Activated CD4-positive, alpha-beta T cell treated with anti-CD3 and anti-CD28 coated beads, Interleukin-2, amount 10 ng/mL, durations not matched to agents 7 days and 5 days (primary cell): ENCODE measurements around the gene NTN1. TPM values are rescaled to one million over a fixed set of nuclear protein-coding genes. Genes with fewer than 3 reads are reported as not detected.

Experiments used
- CTCF ChIA-PET: fragments of 350-600 bp; sonication (Branson Sonifier 250); formaldehyde crosslinking; loops from one replicate; lab custom pipeline; 2021; ENCODE audit warnings: antibody characterized with exemption; lab: Charles Lee
- POLR2A ChIA-PET: fragments of 350-600 bp; sonication (Branson Sonifier 250); formaldehyde crosslinking; loops from one replicate; lab custom pipeline; 2021; ENCODE audit warnings: antibody characterized with exemption; lab: Charles Lee
- DNase-seq: peaks from one replicate; pipeline ENCODE4 v3.0.0-alpha.2; 2020
- H3K27ac Mint-ChIP-seq: one replicate; pipeline ENCODE4 v1.8.0; 2021; ENCODE audit warnings: mild to moderate bottlenecking, moderate library complexity, mixed read lengths
- H3K27me3 Mint-ChIP-seq: one replicate; pipeline ENCODE4 v1.8.0; 2021; ENCODE audit warnings: mixed read lengths
- H3K36me3 Mint-ChIP-seq: one replicate; pipeline ENCODE4 v1.8.0; 2021; ENCODE audit warnings: low read depth, mixed read lengths
- H3K4me1 Mint-ChIP-seq: one replicate; pipeline ENCODE4 v1.8.0; 2021; ENCODE audit warnings: mixed read lengths
- H3K4me3 Mint-ChIP-seq: one replicate; pipeline ENCODE4 v1.8.0; 2021; ENCODE audit warnings: mild to moderate bottlenecking, moderate library complexity, mixed read lengths
- H3K9me3 Mint-ChIP-seq: one replicate; pipeline ENCODE4 v1.8.0; 2021; ENCODE audit warnings: mixed read lengths
- total RNA-seq, 2 experiments: library from RNA; stranded (reverse); gene quantifications; one replicate each; pipeline ENCODE4 v1.2.3, GENCODE V29; 2021

The NTN1 gene
- total RNA-seq, 2 experiments from 2014 or later, result 0.02 to 0.10 TPM

DNA sequence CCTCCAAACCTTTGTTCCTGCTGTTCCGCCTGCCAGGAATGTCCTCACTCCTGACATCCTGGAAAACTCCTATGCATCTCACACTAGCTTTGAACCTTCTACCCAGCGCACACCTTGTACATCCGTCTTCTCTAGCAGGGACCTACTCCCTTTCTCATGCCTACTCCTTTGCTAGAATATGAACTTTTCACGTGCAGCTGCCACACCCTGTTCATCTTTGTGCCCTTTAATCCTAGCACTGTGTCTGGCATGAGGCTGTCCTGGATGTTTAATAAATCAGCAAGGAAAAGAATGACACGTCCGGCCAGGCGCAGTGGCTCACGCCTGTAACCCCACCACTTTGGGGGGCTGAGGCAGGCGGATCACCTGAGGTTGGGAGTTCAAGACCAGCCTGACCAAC lies 111.0 kb downstream of the NTN1 start:
- Mint-ChIP-seq H3K27me3 (no peaks in the 10 kb centered on the region), H3K4me1 (no peaks in the 10 kb centered on the region), H3K4me3 (no peak overlapping the region), H3K9me3 (no peaks in the 10 kb centered on the region), H3K36me3 (no peaks in the 10 kb centered on the region), H3K27ac (no peak overlapping the region)
- POLR2A ChIA-PET, result no interaction called here
- CTCF ChIA-PET, result no interaction called here
- DNase-seq, result no peak

DNA sequence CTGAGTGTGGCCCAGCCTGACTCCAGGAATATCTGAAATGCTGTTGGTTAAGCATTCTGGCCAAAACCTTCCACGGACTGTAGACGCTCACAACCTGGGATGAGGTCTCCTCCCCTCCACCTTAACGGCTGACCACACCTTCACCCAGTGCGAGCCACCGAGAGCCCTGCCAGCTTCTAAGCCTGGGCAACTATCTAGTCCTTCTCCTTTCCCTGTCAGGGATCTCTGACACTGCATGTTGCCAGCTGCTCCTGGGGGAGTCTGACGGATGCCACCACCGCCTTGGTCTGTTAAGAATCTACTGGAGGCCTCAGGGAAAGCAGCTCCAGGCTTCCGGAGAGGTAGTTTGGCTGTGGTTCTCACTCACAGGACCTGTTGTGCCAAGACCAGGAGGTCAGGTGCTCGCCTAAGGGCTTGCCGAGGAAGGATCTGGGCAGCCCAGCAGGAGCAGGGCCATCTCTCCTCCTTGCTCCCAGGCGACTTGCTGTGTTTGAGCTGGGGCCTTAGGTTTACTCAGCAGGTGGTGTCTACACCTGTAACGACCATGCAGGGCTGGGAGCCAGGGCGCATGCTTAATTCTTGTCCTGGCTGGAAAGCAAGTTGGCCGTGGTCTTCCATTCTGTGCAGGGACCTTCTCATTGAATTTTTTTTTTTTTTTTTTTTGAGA lies 111.8 kb downstream of the NTN1 start:
- no peak overlapping the region for H3K27ac Mint-ChIP-seq

DNA sequence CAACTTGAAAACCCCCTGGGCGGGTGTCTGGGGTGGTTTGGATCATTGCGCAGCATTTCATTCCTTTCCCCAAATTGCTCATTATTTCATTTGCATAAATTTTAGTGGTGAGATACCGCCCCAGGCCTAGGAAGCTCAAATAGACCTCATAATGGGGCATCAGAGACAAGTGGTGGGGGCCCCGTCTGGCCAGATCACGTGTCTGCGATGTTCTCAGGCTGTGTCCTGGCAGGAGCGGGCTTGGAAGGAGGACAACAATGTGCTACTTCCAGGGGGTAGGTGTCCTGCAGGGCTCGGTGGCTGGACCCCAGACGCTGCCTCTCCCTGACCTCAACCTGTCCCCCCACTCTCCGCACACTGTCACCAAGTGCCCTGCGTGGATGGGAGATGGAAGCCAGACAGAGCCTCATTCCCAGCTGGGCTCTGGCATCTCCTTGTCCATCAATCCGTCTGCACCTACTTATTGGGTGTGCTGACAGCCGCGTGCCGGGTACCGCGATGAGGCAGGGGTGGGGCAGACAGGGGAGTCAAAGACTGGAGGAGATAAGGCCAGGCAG lies 116.9 kb downstream of the NTN1 start:
- no peaks in the 10 kb centered on the region for H3K4me1 Mint-ChIP-seq
- POLR2A ChIA-PET, result no interaction called here
- no peaks in the 10 kb centered on the region for H3K9me3 Mint-ChIP-seq
- no peak overlapping the region for H3K27ac Mint-ChIP-seq
- DNase-seq, result no peak
- H3K27me3 Mint-ChIP-seq, result no peaks in the 10 kb centered on the region
- H3K4me3 Mint-ChIP-seq, result no peak overlapping the region
- no peaks in the 10 kb centered on the region for H3K36me3 Mint-ChIP-seq
- CTCF ChIA-PET, result no interaction called here

More for the DNA sequence above, 111.8 kb downstream of the NTN1 start:
- POLR2A ChIA-PET, result no interaction called here
- Mint-ChIP-seq H3K27me3 (no peaks in the 10 kb centered on the region), H3K4me1 (no peaks in the 10 kb centered on the region), H3K36me3 (no peaks in the 10 kb centered on the region), H3K4me3 (no peak overlapping the region), H3K9me3 (no peaks in the 10 kb centered on the region)
- no peak for DNase-seq
- CTCF ChIA-PET, result interaction anchor here (0.6 kb wide), 1 partner anchor 19 kb away, joined by 6 read pairs; no protein-coding TSS in a partner anchor

DNA sequence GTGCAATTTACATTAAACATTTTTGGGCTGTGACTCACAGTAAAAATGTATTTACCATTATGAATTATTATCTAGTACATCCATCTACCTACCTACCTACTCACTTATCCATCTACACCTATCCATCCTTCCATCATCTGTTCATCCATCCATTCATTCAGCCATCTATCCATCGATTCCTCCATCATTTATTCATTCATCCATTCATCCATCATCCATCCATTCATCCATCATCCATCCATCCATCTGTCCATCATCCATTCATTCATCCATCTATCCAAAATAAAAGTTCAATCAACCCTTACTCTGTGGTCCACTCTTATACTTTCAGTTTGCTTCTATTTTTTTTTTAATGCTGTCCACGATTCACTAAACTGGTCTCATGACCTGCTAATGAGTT lies 118.4 kb downstream of the NTN1 start:
- no peak overlapping the region for H3K4me3 Mint-ChIP-seq
- H3K27me3 Mint-ChIP-seq, result no peaks in the 10 kb centered on the region
- ChIA-PET POLR2A (no interaction called here), CTCF (no interaction called here)
- no peak overlapping the region for H3K27ac Mint-ChIP-seq
- H3K9me3 Mint-ChIP-seq, result no peaks in the 10 kb centered on the region
- H3K36me3 Mint-ChIP-seq, result no peaks in the 10 kb centered on the region
- no peak for DNase-seq
- no peaks in the 10 kb centered on the region for H3K4me1 Mint-ChIP-seq

DNA sequence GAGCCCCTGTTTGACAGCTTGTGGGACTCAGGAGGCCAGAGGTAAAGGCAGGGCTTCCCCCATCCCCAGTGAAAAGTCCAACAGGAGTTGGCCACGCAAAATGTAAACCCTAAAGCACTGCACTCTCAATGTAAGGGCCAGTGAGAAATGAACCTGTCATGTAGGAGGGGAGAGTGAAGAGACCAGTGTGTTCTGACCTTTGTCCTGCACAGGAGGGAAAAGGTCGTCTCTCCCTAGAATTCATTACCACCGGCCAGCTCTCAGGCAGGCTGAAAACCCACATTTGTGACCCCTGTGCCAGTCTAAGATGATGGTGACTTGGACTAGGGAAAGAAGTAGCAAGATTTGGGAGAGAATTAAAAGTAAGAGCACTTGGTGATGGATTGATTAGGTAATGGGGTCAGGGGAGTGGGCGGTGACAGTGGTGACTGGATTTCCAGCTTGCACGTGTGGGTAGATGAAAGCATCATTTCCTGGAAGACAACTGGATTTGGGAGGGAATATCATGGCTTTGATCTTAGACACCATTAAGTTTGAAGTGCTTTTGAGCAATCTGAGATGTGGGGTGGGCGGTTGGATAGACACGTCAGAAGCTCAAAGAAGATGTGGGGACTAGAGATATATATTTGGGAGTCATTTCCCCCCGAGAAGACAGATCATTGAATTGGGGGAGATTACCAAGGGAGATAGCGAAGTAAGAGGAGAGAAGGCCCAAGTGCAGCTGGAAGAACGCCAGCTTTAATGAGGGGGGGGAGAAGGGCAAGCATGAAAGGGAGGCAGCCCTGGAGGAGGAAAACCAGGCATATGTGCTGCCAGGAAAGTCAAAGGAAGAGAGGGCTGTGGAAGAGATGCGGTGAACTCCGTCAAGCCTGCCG lies 119.5 kb downstream of the NTN1 start:
- CTCF ChIA-PET, result no interaction called here
- Mint-ChIP-seq H3K4me1 (no peaks in the 10 kb centered on the region), H3K27me3 (no peaks in the 10 kb centered on the region), H3K4me3 (no peak overlapping the region), H3K36me3 (no peaks in the 10 kb centered on the region), H3K9me3 (no peaks in the 10 kb centered on the region), H3K27ac (no peak overlapping the region)
- no peak for DNase-seq
- POLR2A ChIA-PET, result no interaction called here

DNA sequence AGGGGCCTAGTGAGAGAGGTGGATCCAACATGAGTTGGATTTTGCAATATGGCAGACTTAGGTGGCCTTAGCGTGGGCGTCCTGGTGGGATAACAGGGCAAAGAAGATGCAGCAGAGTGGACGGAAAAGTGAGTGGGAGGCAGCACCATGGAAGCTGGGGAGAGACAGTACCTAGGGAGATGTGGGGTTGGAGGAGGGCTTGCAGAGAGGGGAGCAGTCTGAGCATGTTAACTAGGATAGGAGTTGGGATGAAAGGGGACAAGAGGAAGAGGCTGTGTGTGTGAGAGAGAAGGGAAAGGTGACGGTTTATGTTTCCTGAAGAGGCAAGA lies 120.1 kb downstream of the NTN1 start:
- H3K4me1 Mint-ChIP-seq, result no peaks in the 10 kb centered on the region
- ChIA-PET POLR2A (no interaction called here), CTCF (no interaction called here)
- no peaks in the 10 kb centered on the region for H3K27me3 Mint-ChIP-seq
- no peak overlapping the region for H3K27ac Mint-ChIP-seq
- DNase-seq, result no peak
- no peak overlapping the region for H3K4me3 Mint-ChIP-seq
- no peaks in the 10 kb centered on the region for H3K9me3 Mint-ChIP-seq
- H3K36me3 Mint-ChIP-seq, result no peaks in the 10 kb centered on the region

DNA sequence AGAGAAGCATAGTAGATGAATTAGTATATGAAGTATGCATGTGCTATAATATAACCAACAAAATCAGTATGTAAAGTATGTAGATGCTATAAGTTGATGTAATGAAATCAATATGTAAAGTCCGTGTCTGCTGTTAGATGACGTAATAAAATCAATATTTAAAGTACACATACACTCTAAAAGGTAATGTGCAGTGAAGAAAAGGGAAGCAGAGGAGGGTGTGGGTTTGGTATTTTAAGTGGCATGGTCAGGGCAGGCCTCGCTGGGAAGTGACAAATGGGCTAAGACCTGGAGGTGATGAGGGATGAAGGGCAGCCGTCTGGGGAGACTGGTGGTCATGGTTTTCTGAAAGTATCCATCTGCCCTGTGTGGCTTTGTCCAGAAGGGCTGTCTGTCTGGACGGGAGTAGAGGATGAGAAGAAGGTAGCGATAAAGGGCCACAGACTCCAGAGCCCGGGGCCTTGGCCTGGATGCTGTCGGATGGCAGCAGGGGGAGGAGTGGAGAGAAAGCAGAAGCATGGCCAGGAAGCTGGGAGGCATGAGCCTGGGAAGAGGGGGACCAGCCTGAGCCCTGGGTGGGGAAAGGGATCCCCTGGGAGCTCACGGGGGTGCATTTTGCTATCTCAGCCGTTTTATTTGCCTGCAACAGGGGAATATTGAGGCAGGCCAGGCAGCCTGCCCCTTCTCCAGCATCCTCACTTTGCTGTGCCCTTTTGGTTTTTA lies 121.6 kb downstream of the NTN1 start:
- Mint-ChIP-seq H3K9me3 (no peaks in the 10 kb centered on the region), H3K27ac (no peak overlapping the region), H3K27me3 (no peaks in the 10 kb centered on the region), H3K4me3 (no peak overlapping the region), H3K36me3 (no peaks in the 10 kb centered on the region), H3K4me1 (no peaks in the 10 kb centered on the region)
- ChIA-PET POLR2A (no interaction called here), CTCF (interaction anchor here (0.6 kb wide), 1 partner anchor 389 kb away, joined by 3 read pairs; no protein-coding TSS in a partner anchor)
- no peak for DNase-seq

DNA sequence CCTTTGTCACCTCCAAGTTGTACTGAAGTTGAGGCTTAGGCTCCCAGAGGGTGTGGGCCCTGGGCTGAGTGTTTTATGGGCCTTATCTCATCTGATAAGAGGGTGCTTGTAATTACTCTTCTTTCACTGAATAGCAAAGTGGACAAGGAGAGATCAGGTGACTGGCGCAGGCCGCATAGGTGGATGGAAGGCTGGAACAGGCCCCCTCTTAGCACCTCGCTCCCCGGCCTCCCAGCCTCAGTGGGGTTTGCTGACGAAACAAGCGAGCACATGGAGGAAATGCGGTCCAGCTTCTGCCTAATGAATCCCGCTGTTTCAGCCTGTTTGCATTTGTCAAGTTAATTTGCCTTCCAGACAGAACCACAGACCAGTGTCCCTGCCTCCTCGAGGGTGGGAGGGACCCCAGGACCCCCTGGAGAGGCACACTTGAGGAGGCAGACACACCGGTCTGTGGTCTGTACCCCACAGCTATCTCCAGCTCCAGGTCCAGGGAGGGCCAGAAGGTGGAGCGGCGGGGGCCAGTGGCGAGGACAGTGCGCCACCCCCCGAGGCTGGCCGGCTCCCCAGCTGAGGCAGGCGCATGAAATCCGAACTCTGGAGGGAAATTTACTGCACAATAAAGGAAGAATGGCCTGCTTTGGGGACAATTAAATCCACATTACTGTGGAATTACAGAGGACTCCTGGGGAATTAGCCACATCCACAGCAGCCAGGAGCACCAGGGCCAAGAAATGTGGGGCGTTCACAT lies 123.4 kb downstream of the NTN1 start:
- ChIA-PET POLR2A (no interaction called here), CTCF (no interaction called here)
- DNase-seq, result no peak
- Mint-ChIP-seq H3K4me3 (no peak overlapping the region), H3K27ac (no peak overlapping the region), H3K4me1 (no peaks in the 10 kb centered on the region), H3K36me3 (no peaks in the 10 kb centered on the region), H3K27me3 (no peaks in the 10 kb centered on the region), H3K9me3 (no peaks in the 10 kb centered on the region)

DNA sequence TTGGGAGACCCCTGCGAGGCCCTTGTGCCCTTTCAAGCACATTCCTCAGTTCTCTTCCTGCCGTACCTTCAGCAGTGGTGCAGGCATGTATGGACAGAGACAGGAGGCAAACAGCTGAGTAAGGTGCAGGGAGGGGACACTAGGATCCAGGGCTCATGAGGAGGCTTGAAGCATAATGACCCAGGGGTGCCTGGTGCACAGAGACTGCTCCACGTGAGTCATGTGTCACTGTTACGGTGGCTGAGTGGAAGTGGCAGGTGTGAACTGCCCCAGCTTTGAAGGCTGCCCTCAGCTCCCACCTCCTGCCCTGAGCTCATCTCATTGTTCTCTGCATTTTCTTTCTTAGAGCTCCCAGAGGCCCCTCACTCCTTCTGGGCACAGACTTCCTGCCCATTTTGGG lies 124.8 kb downstream of the NTN1 start:
- CTCF ChIA-PET, result interaction anchor here (0.8 kb wide), 1 partner anchor 10 kb away, joined by 3 read pairs; no protein-coding TSS in a partner anchor
- Mint-ChIP-seq H3K36me3 (no peaks in the 10 kb centered on the region), H3K27ac (no peak overlapping the region), H3K4me1 (no peaks in the 10 kb centered on the region), H3K4me3 (no peak overlapping the region), H3K27me3 (peaks cover 2% of the 10 kb centered on the region), H3K9me3 (no peaks in the 10 kb centered on the region)
- no peak for DNase-seq
- POLR2A ChIA-PET, result no interaction called here

DNA sequence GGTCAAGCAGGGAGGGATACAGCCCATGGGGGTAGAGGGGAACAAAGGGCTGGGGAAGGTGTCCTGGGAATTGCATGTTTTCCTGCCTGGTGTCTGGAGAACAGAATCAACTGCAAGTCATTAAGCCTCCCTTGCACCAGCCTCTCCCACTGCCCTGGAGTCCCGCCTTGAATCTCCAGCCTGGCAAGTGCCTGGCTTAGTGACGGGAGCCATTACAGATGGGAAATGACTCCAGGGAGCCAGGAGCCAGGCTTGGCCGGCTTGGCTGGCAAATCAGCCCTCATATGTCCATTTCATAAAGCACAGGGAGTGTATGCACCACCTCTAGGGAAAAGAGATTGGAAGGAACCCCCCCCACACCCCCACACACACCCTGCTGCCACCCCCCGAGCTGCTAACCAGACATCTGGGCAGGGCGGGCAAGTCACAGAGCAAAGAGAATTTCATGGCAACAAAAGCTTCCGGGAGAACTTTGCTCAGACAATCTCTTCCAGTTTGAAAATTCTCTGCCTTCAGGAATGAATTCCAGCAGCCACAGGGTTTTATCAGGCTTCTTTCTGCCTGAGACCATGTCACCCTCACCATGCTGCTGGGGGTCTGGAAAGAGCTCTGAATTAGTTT lies 127.7 kb downstream of the NTN1 start:
- Mint-ChIP-seq H3K27ac (no peak overlapping the region), H3K4me1 (no peaks in the 10 kb centered on the region), H3K36me3 (no peaks in the 10 kb centered on the region), H3K27me3 (peaks cover 2% of the 10 kb centered on the region), H3K9me3 (no peaks in the 10 kb centered on the region), H3K4me3 (no peak overlapping the region)
- CTCF ChIA-PET, result interaction anchor here (0.6 kb wide), 2 partner anchors 86 to 121 kb away, joined by 3 read pairs; no protein-coding TSS in a partner anchor
- POLR2A ChIA-PET, result no interaction called here
- no peak for DNase-seq

DNA sequence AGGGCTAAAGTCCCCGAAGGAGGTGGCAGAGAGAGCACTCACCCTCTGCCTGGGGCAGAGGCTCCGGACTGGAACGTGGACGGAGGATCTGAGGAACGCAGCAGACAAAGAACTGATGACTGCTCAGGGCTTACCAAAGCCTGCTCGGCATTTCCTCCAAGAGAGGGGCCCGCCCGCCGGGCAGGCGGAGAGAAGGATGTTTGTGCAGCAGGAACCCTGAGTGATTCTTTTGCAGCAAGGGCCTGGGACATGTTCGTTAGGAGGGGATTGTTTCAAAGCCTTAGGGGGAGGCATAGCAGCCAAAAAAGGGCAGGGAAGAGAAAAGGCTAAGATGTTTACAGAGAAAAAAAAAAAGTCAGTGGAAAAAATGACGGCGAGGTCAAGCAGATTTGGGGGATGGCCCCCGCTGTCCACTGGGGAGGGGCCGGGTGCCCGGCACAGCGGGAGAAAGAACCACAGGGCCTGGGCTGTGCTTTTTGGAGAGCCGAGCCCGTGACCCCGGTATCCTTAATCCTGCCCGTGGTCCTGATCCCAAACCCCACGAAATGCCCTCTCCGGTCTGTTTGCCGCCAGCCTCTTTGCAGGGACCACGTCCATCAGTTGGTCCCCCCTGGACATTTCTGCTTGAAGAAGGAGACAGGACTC lies 129.3 kb downstream of the NTN1 start:
- H3K4me1 Mint-ChIP-seq, result no peaks in the 10 kb centered on the region
- ChIA-PET CTCF (no interaction called here), POLR2A (no interaction called here)
- DNase-seq, result no peak
- peaks cover 2% of the 10 kb centered on the region for H3K27me3 Mint-ChIP-seq
- H3K27ac Mint-ChIP-seq, result no peak overlapping the region
- no peaks in the 10 kb centered on the region for H3K9me3 Mint-ChIP-seq
- no peaks in the 10 kb centered on the region for H3K36me3 Mint-ChIP-seq
- no peak overlapping the region for H3K4me3 Mint-ChIP-seq

DNA sequence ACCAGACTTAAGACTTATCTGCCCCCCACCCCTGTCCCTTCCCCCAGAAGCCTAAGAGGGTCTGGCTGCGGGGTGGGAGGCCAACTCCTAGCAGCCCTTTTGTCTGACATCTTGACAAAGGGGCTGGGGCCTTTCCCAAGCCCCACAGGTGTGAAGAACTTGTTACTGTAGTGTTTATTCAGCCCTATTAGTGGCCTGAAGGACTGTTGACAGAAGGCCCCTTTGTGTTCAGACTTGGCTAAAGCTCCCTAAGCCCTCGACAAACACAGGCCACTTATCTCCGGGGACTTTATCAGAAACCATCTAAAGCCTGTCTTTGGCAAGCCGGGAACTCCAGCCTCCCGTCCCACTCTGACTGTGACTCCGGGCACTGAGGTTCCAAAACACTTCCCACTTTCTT lies 129.8 kb downstream of the NTN1 start:
- no peak overlapping the region for H3K4me3 Mint-ChIP-seq
- no peaks in the 10 kb centered on the region for H3K4me1 Mint-ChIP-seq
- CTCF ChIA-PET, result no interaction called here
- no peaks in the 10 kb centered on the region for H3K36me3 Mint-ChIP-seq
- H3K27ac Mint-ChIP-seq, result no peak overlapping the region
- no peak for DNase-seq
- H3K9me3 Mint-ChIP-seq, result no peaks in the 10 kb centered on the region
- peaks cover 2% of the 10 kb centered on the region for H3K27me3 Mint-ChIP-seq
- POLR2A ChIA-PET, result no interaction called here
